ENCODE results near the gene RSRP1.
A peak's percentile ranks its signal among the peaks of the same experiment; 100 is the strongest.

The RSRP1 gene

GRCh38 chr1:25197982-25198662 is 49.1 kb downstream of the RSRP1 start:
- Histone ChIP-seq H3K9me3 (ENCODE audit: control extremely low read depth in 1 of 5, control insufficient read depth in 4 of 5, insufficient read depth in 2 of 5, low read depth in 1 of 5, low read length in 4 of 5) (no peaks in the 10 kb centered on the region), H3K27ac (ENCODE audit: insufficient read depth in 1 of 2, low read depth in 1 of 2, low read length in 2 of 2, poor library complexity in 1 of 2, severe bottlenecking in 2 of 2) (peak overlapping the region in 1 of 2 experiments; percentile 2), H3K27me3 (replicated peaks in 2 of 5; ENCODE audit: control insufficient read depth in 4 of 5, insufficient read depth in 5 of 5, low read length in 4 of 5) (no peaks in the 10 kb centered on the region), H3K4me1 (ENCODE audit: control extremely low read depth in 1 of 4, control insufficient read depth in 4 of 4, insufficient read depth in 4 of 4, low read length in 3 of 4) (peaks cover 0 to 26% (median 20%) of the 10 kb centered on the region in 4 experiments), H3K36me3 (ENCODE audit: control insufficient read depth in 4 of 4, insufficient read depth in 4 of 4, low read length in 3 of 4) (no peaks in the 10 kb centered on the region), H3K4me3 (ENCODE audit: control insufficient read depth in 1 of 7, extremely low read depth in 1 of 7, insufficient read depth in 4 of 7, low read depth in 2 of 7, low read length in 6 of 7) (peak overlapping the region in 1 of 7 experiments; percentile 51)
- CTCF ChIA-PET, result interaction anchor here (0.8 to 1.6 kb wide), 3 partner anchors 10 to 64 kb away, joined by 3 read pairs; no protein-coding TSS in a partner anchor
- POLR2A ChIA-PET, result no interaction called here
- DNase-seq, result peak; percentile 17 to 79 (median 67)
- 28% methylated on average over 9 of the region's 11 CpGs for WGBS (ENCODE audit: insufficient coverage)

- POLR2A ChIA-PET, result no interaction called here
- CTCF ChIA-PET, result interaction anchor here (0.8 to 1.8 kb wide), 4 partner anchors 9 to 280 kb away, joined by 3 to 12 read pairs (median 3); no protein-coding TSS in a partner anchor
- Histone ChIP-seq H3K9me3 (ENCODE audit: control extremely low read depth in 1 of 5, control insufficient read depth in 4 of 5, insufficient read depth in 2 of 5, low read depth in 1 of 5, low read length in 4 of 5) (no peaks in the 10 kb centered on the region), H3K36me3 (ENCODE audit: control insufficient read depth in 4 of 4, insufficient read depth in 4 of 4, low read length in 3 of 4) (no peaks in the 10 kb centered on the region), H3K4me1 (ENCODE audit: control extremely low read depth in 1 of 4, control insufficient read depth in 4 of 4, insufficient read depth in 4 of 4, low read length in 3 of 4) (peaks cover 0 to 26% (median 20%) of the 10 kb centered on the region in 4 experiments), H3K4me3 (ENCODE audit: control insufficient read depth in 1 of 7, extremely low read depth in 1 of 7, insufficient read depth in 4 of 7, low read depth in 2 of 7, low read length in 6 of 7) (no peak overlapping the region), H3K27me3 (replicated peaks in 2 of 5; ENCODE audit: control insufficient read depth in 4 of 5, insufficient read depth in 5 of 5, low read length in 4 of 5) (no peaks in the 10 kb centered on the region), H3K27ac (ENCODE audit: insufficient read depth in 1 of 2, low read depth in 1 of 2, low read length in 2 of 2, poor library complexity in 1 of 2, severe bottlenecking in 2 of 2) (no peak overlapping the region)
- WGBS (ENCODE audit: insufficient coverage), result 95% methylated on average over 20 of the region's 20 CpGs
- DNase-seq, result peak in 1 of 3 donors; percentile 26
Measured at GRCh38 chr1:25197235-25197975, 49.8 kb downstream of the RSRP1 start.

- DNase-seq, result no peak
- Histone ChIP-seq H3K27ac (ENCODE audit: insufficient read depth in 1 of 2, low read depth in 1 of 2, low read length in 2 of 2, poor library complexity in 1 of 2, severe bottlenecking in 2 of 2) (no peak overlapping the region), H3K36me3 (ENCODE audit: control insufficient read depth in 4 of 4, insufficient read depth in 4 of 4, low read length in 3 of 4) (no peaks in the 10 kb centered on the region), H3K27me3 (replicated peaks in 2 of 5; ENCODE audit: control insufficient read depth in 4 of 5, insufficient read depth in 5 of 5, low read length in 4 of 5) (no peaks in the 10 kb centered on the region), H3K9me3 (ENCODE audit: control extremely low read depth in 1 of 5, control insufficient read depth in 4 of 5, insufficient read depth in 2 of 5, low read depth in 1 of 5, low read length in 4 of 5) (no peaks in the 10 kb centered on the region), H3K4me3 (ENCODE audit: control insufficient read depth in 1 of 7, extremely low read depth in 1 of 7, insufficient read depth in 4 of 7, low read depth in 2 of 7, low read length in 6 of 7) (no peak overlapping the region), H3K4me1 (ENCODE audit: control extremely low read depth in 1 of 4, control insufficient read depth in 4 of 4, insufficient read depth in 4 of 4, low read length in 3 of 4) (peaks cover 0 to 26% (median 20%) of the 10 kb centered on the region in 4 experiments)
- WGBS (ENCODE audit: insufficient coverage), result 94% methylated on average over 3 of the region's 7 CpGs
- POLR2A ChIA-PET, result no interaction called here
- CTCF ChIA-PET, result interaction anchor here (1.0 to 1.8 kb wide), 3 partner anchors 9 to 367 kb away, joined by 3 to 12 read pairs (median 3); no protein-coding TSS in a partner anchor
Measured at GRCh38 chr1:25196830-25197229, 50.4 kb downstream of the RSRP1 start.

- no peaks in the 10 kb centered on the region for H3K9me3 ChIP-seq (ENCODE audit: control extremely low read depth in 1 of 5, control insufficient read depth in 4 of 5, insufficient read depth in 2 of 5, low read depth in 1 of 5, low read length in 4 of 5)
- POLR2A ChIA-PET, result no interaction called here
- no peak overlapping the region for H3K4me3 ChIP-seq (ENCODE audit: control insufficient read depth in 1 of 7, extremely low read depth in 1 of 7, insufficient read depth in 4 of 7, low read depth in 2 of 7, low read length in 6 of 7)
- DNase-seq, result no peak
- H3K36me3 ChIP-seq (ENCODE audit: control insufficient read depth in 4 of 4, insufficient read depth in 4 of 4, low read length in 3 of 4), result no peaks in the 10 kb centered on the region
- no peaks in the 10 kb centered on the region for H3K27me3 ChIP-seq (replicated peaks in 2 of 5; ENCODE audit: control insufficient read depth in 4 of 5, insufficient read depth in 5 of 5, low read length in 4 of 5)
- 60% methylated on average over 1 of the region's 6 CpGs for WGBS (ENCODE audit: insufficient coverage)
- H3K27ac ChIP-seq (ENCODE audit: insufficient read depth in 1 of 2, low read depth in 1 of 2, low read length in 2 of 2, poor library complexity in 1 of 2, severe bottlenecking in 2 of 2), result no peak overlapping the region
- H3K4me1 ChIP-seq (ENCODE audit: control extremely low read depth in 1 of 4, control insufficient read depth in 4 of 4, insufficient read depth in 4 of 4, low read length in 3 of 4), result peaks cover 0 to 26% (median 20%) of the 10 kb centered on the region in 4 experiments
- CTCF ChIA-PET, result interaction anchor here (1.0 to 1.8 kb wide), 2 partner anchors 10 to 366 kb away, joined by 3 to 12 read pairs; no protein-coding TSS in a partner anchor
Measured at GRCh38 chr1:25195835-25196234, 51.4 kb downstream of the RSRP1 start.

GRCh38 chr1:25194572-25195020 is 52.7 kb downstream of the RSRP1 start:
- peaks cover 0 to 26% (median 20%) of the 10 kb centered on the region in 4 experiments for H3K4me1 ChIP-seq (ENCODE audit: control extremely low read depth in 1 of 4, control insufficient read depth in 4 of 4, insufficient read depth in 4 of 4, low read length in 3 of 4)
- CTCF ChIA-PET, result interaction anchor here (1.4 to 1.7 kb wide), 2 partner anchors 10 to 11 kb away, joined by 3 to 8 read pairs; no protein-coding TSS in a partner anchor
- H3K27me3 ChIP-seq (replicated peaks in 2 of 5; ENCODE audit: control insufficient read depth in 4 of 5, insufficient read depth in 5 of 5, low read length in 4 of 5), result no peaks in the 10 kb centered on the region
- no peak for DNase-seq
- no peaks in the 10 kb centered on the region for H3K36me3 ChIP-seq (ENCODE audit: control insufficient read depth in 4 of 4, insufficient read depth in 4 of 4, low read length in 3 of 4)
- no peak overlapping the region for H3K4me3 ChIP-seq (ENCODE audit: control insufficient read depth in 1 of 7, extremely low read depth in 1 of 7, insufficient read depth in 4 of 7, low read depth in 2 of 7, low read length in 6 of 7)
- POLR2A ChIA-PET, result no interaction called here
- no peak overlapping the region for H3K27ac ChIP-seq (ENCODE audit: insufficient read depth in 1 of 2, low read depth in 1 of 2, low read length in 2 of 2, poor library complexity in 1 of 2, severe bottlenecking in 2 of 2)
- 97% methylated on average over 16 of the region's 17 CpGs for WGBS (ENCODE audit: insufficient coverage)
- H3K9me3 ChIP-seq (ENCODE audit: control extremely low read depth in 1 of 5, control insufficient read depth in 4 of 5, insufficient read depth in 2 of 5, low read depth in 1 of 5, low read length in 4 of 5), result no peaks in the 10 kb centered on the region

GRCh38 chr1:25194054-25194453 is 53.2 kb downstream of the RSRP1 start:
- DNase-seq, result no peak
- WGBS (ENCODE audit: insufficient coverage), result 97% methylated on average over 7 of the region's 8 CpGs
- POLR2A ChIA-PET, result no interaction called here
- Histone ChIP-seq H3K9me3 (ENCODE audit: control extremely low read depth in 1 of 5, control insufficient read depth in 4 of 5, insufficient read depth in 2 of 5, low read depth in 1 of 5, low read length in 4 of 5) (no peaks in the 10 kb centered on the region), H3K27ac (ENCODE audit: insufficient read depth in 1 of 2, low read depth in 1 of 2, low read length in 2 of 2, poor library complexity in 1 of 2, severe bottlenecking in 2 of 2) (no peak overlapping the region), H3K4me1 (ENCODE audit: control extremely low read depth in 1 of 4, control insufficient read depth in 4 of 4, insufficient read depth in 4 of 4, low read length in 3 of 4) (peaks cover 0 to 24% (median 20%) of the 10 kb centered on the region in 4 experiments), H3K27me3 (replicated peaks in 2 of 5; ENCODE audit: control insufficient read depth in 4 of 5, insufficient read depth in 5 of 5, low read length in 4 of 5) (no peaks in the 10 kb centered on the region), H3K36me3 (ENCODE audit: control insufficient read depth in 4 of 4, insufficient read depth in 4 of 4, low read length in 3 of 4) (no peaks in the 10 kb centered on the region), H3K4me3 (ENCODE audit: control insufficient read depth in 1 of 7, extremely low read depth in 1 of 7, insufficient read depth in 4 of 7, low read depth in 2 of 7, low read length in 6 of 7) (no peak overlapping the region)
- CTCF ChIA-PET, result interaction anchor here (1.1 to 1.7 kb wide), 3 partner anchors 10 to 296 kb away, joined by 3 to 8 read pairs (median 3); no protein-coding TSS in a partner anchor
